Erythroblast (primary cell): ENCODE results near the gene ACVR1B.

Experiments
- GATA1 ChIP-seq: IDR thresholded peaks from 2 replicates; pipeline ENCODE4 v1.6.1; 2011; ENCODE audit warnings: low read depth, mild to moderate bottlenecking, control low read depth, low read length, moderate library complexity
- POLR2A ChIP-seq: IDR thresholded peaks from 2 replicates; pipeline ENCODE4 v1.6.1; 2011; ENCODE audit warnings: mild to moderate bottlenecking, low read length

DNA sequence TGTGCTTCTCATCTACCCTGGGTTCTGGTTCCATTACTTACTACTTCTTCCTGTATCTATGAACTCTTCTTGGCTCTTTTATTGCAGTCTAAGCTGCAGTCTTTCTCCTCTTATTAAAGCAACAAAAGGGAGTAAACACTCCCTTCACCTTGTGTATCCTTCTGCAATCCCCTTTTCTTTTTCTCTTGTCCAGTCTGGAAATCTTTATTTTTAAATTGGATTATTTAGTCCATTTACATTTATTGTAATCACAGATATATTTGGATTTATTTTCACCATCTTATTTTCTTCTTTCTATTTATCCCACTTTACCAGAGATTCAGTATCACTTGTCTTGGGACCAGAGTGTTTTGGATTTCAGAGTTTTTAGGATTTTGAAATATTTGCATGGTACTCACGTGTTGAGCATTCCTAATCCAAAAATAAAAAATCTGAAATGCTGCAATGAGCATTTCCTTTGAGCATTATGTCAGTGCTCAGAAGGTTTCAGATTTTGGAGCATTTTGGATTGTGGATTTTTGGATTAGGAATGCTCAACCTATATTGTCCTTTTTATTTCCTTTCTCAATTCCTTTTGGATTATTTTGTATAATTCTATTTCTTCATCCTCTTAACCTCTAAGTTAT, 6.8 kb upstream of the ACVR1B start:
- no peak for TF ChIP-seq POLR2A
- TF ChIP-seq GATA1: no peak
